ENCODE measurements around the gene GPATCH2. TPM values are rescaled to one million over a fixed set of nuclear protein-coding genes. Genes with fewer than 3 reads are reported as not detected.

The GPATCH2 gene
- polyA plus RNA-seq, 1 of the 3 experiments (the other 2 are of a cell fraction) = 4.2 TPM

- H3K4me3 ChIP-seq (ENCODE audit: low read depth in 2 of 2, low read length in 1 of 2) = no peak overlapping the region
- DNase-seq = no peak
- no peaks in the 10 kb centered on the region for H3F3A ChIP-seq (replicated peaks; ENCODE audit: insufficient read depth)
- no peaks in the 10 kb centered on the region for H3K9me3 ChIP-seq
- no peak overlapping the region for H2AFZ ChIP-seq (ENCODE audit: low read depth)
- H3K4me1 ChIP-seq (ENCODE audit: control insufficient read depth in 1 of 2, insufficient read depth in 2 of 2, low read depth in 1 of 2, low read length in 1 of 2) = no peaks in the 10 kb centered on the region
- H4K20me1 ChIP-seq (ENCODE audit: insufficient read depth) = no peaks in the 10 kb centered on the region
- H3K27me3 ChIP-seq (ENCODE audit: insufficient read depth) = no peaks in the 10 kb centered on the region
- POLR2A ChIA-PET = no interaction called here
- no peak overlapping the region for H3K4me2 ChIP-seq
- no peaks in the 10 kb centered on the region for H3K36me3 ChIP-seq (replicated peaks in 1 of 2; ENCODE audit: control insufficient read depth in 1 of 2, insufficient read depth in 2 of 2, low read length in 1 of 2)
- H3K27ac ChIP-seq (ENCODE audit: low read depth in 2 of 2, low read length in 1 of 2) = no peak overlapping the region
- no peak for TF ChIP-seq RCOR1 (IDR thresholded peaks at IDR 0.05; ENCODE audit: low read length)
- no peak for TF ChIP-seq TEAD4 (IDR thresholded peaks at IDR 0.05; ENCODE audit: borderline replicate concordance, insufficient read depth)
- no peak for TF ChIP-seq CTCF (IDR thresholded peaks at IDR 0.05)
- no peak for TF ChIP-seq RFX5 (IDR thresholded peaks at IDR 0.05; ENCODE audit: low read length)
- no peak for TF ChIP-seq POLR2AphosphoS5 (IDR thresholded peaks at IDR 0.05; ENCODE audit: low read depth, low read length)
- no peak for TF ChIP-seq FOSL2 (IDR thresholded peaks at IDR 0.05; ENCODE audit: borderline replicate concordance, low read depth)
- H3K79me2 ChIP-seq (ENCODE audit: insufficient read depth) = no peaks in the 10 kb centered on the region
- H3K9me2 ChIP-seq = no peaks in the 10 kb centered on the region
- WGBS (ENCODE audit: low lambda C conversion rate) = 33% methylated on average over 4 of the region's 5 CpGs
- H3K9ac ChIP-seq = no peak overlapping the region
- CTCF ChIA-PET = interaction anchor here (1.5 kb wide), 1 partner anchor 13 kb away, joined by 3 read pairs; no protein-coding TSS in a partner anchor
Observed at GRCh38 chr1:217379336-217379735, 251.6 kb downstream of the GPATCH2 start.

Other genes starting within 250 kb of the GPATCH2 start
- gene SPATA17, start 254 bp upstream of the GPATCH2 start, polyA plus RNA-seq (2012; rRNA removed) = 0.81 and 1.2 TPM in 2 replicates